ENCODE data around the gene G2E3.

The G2E3 gene

GRCh38 chr14:30657050-30657449, 98.1 kb downstream of the G2E3 start:
- DNase-seq (ENCODE audit: low read depth): no peak

GRCh38 chr14:30657606-30658163, 98.7 kb downstream of the G2E3 start:
- DNase-seq (ENCODE audit: low read depth): no peak

- no peak for DNase-seq (ENCODE audit: low read depth)
Measured at GRCh38 chr14:30658645-30659044, 99.7 kb downstream of the G2E3 start.

GRCh38 chr14:30669594-30669993, 110.6 kb downstream of the G2E3 start:
- no peak for DNase-seq (ENCODE audit: low read depth)
